RKO (cell line): Measurements from ENCODE around the gene ZBTB18.

Source experiments
- DNase-seq: peaks from one replicate; pipeline ENCODE4 v3.0.0-alpha.2; 2016; ENCODE audit warnings: low spot score

ZBTB18 gene

DNA sequence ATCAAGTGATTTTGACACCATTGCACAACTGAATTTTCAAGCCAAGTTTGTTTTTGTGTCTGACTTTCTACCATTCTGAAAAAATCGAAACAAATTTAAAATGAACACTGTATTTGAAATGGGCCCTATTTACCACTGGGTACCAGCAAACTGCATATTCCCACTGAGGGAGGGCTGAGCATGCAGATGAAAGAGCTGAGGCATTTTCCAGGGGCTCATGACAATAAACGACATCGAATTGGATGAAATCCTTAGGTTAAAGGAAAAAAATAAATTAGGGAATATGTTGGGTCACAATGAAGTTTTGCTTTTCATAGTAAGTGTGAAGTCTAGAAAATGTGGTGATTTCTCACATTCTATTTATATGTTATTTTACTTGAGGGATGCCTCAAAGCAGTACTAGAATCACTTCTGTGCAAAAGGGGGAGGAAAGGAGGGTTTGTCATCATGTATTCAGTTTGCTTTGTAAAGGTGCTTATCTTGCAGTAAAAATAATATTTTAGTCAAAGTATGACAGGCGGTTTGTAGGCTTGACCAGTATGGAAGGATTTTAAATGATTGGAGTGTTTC is 11.2 kb downstream of the ZBTB18 start:
- no peak for DNase-seq

DNA sequence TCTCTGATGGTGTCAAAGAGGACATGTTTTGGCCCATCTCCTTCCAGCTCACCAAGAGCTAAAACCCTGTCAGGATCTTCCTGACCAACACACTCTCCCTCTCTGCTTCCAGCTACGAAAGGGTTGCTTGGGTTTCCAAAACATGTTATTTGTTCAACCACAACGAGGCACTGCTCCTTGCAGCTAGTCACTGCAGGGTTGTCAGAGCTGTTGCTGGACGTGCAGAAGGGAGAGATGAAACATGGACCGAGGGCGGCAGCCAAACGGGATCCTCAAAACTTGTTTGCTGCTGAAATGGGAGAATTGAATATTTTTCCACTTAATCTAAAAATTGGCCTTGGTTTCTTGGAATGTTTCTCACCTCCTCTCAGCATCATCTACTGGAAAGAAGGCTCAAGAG is 12.4 kb downstream of the ZBTB18 start:
- DNase-seq: no peak

DNA sequence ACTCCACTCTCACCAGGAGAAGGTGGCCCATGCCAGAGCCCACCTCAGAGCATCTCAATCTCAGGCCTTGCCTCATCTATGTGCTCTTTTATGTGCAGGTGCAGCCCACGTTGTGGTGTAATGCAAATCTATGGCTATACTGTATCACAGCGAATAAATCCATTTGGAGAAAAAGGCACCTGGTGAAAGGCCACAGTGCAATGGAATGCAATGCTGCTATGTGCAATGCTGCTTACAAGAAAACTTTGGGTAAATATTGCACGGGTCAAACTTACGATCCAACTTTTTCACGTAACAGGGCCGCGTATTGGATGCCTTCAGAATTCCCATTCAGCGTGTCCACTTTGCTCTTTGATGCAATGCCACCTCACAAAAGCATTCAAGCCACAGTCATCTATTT is 13.5 kb downstream of the ZBTB18 start:
- DNase-seq: no peak

DNA sequence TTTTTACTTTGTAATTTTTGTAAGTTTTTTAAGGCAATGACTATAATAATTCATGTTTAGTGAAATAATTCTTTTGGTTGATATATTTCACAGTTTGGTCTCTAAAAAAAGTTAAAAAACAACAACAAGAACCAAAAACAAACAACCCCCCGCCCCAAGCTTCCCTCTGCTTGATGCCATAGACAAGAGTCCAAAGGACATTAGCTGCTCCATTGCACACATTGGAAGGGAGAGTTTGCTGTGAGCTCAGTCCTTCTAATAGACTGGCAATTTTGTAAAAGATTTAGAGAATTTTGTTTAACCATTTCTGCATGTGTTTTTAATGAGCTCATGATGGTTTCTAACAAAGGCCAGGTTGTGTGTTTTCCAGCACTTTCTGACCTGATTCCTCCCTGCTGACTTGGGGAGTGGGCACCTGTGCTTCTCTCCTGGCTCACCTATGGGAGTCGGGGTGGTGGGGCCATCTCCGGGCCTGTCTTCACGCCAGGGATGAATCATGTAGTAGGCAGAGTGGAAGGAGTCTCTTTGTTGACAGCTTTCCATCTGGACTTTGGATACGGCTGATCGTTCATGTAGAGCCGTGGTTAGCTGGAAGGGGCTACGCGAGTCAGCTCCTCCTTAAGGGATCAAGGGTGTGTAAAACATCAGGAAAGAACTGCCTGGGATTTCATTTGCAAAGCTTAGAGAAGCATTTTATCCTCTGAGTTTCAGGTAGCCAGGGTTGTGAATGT is 14.1 kb downstream of the ZBTB18 start:
- no peak for DNase-seq

DNA sequence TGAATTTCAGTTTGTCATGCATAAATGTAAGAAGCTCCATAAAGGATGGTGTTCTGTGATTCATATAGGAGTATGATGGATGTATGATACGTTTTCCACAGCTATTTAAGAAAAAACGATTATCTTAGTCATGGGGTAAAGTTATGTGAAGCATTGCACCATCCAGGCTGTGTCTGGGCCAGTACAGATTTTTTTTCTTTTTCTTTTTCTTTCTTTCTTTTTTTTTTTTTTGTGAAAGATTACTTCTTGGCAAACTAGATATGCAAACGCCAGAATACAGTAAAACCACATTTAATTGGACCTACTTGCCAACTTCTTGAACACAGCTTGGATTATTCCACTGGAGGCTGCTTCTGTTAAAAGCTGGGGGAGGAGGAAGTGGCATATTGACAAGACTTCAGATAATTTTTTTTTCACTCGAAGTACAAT is 14.9 kb downstream of the ZBTB18 start:
- DNase-seq: no peak

DNA sequence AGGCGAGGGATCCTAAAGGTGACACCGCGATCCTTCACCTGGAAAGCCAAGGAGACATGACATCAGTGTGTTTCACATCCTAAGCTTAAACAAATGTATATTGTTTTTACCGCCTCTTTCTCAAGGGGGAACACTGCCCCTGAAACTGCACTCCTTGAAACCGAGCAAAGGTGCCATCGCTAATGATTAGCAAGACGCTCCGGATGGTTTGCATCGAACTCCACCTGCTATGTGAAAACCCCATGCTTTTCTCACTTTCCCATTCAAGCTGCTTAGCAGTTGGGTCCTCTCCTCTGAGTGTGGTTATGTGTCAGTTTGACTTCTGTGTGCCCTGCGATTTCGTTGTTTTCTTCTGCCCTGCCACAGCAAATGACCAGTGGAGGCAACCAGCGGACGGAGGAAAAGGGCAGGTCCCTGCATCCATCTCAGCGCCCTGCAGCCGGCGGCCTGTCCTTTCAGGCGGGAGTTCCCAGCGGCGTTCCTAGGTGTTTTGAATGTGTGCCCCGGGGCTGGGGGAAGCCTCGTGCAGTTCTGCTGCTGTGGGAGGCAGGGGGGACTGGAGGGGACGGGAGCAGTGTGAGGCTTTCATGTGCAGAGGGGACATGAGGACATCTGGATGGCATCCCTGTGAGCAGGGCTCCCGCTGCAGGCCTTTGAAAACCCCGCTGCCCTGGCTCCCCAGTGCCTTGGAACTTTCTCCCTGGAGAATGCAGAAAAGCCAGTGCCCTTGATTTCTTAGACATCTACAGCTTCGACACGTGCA is 16.1 kb downstream of the ZBTB18 start:
- DNase-seq: no peak

DNA sequence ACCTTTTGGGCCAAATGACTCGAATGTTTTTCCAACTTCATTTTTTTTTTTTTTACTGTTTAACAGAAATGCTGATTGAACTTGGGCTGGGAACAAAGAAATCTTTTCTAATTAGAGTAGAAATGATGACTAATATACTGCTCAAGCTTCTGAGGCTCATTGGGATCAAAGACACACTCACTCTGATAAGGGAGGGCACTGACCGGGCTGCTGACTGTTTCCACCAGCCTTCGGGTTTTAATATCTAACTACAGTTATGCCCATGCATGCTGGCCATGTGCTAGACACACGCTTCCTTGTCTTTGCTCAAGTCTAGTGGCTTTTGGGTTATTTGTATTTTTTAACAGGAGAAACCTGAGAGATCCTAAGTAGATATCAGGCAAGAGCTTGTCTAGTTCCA is 16.8 kb downstream of the ZBTB18 start:
- no peak for DNase-seq

DNA sequence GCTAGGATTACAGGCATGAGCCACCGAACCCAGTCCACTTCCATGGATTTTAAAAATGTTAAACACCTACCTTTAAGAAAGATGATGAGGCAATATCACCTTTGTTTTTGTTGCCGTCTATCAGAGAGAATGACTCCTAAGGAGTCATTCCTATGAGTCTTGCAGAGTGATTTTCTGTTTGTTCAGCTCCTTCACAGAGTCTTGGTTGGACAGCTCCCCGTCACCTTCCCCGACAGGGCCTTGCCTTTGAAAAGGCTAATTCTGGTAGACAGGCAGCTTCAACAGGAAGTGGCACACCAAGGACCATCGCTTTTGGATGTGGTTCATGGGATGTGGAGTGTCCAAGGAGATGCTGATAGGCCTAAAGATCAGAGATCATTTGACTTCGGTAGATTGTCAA is 17.5 kb downstream of the ZBTB18 start:
- DNase-seq: no peak

DNA sequence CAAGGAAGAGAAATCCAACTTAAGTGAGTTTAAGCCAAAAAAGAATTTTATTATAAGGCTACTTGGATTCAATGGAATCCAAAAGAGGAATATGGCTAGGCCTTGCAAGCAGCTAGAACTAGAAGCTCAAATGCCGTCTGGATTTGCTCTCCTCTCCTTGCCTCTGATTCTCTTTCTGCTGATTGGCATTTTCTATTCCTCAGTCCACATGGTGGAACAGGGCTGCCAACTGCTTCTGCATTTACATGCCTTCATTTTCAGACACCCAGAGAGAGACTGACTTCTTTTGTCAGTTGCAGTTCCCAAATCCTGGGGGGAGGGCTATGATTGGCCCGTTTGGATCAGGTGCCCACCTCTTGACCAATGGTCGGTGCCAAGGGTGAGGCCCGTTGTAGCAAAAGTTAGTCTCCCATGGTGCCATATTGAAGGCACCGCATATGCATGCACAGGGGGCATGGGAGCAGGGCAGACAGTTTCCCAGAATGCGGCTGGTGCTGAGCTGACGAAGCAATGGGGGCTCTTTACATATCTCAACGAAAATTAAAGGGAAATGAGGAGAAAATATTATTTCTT is 18.3 kb downstream of the ZBTB18 start:
- DNase-seq: no peak

DNA sequence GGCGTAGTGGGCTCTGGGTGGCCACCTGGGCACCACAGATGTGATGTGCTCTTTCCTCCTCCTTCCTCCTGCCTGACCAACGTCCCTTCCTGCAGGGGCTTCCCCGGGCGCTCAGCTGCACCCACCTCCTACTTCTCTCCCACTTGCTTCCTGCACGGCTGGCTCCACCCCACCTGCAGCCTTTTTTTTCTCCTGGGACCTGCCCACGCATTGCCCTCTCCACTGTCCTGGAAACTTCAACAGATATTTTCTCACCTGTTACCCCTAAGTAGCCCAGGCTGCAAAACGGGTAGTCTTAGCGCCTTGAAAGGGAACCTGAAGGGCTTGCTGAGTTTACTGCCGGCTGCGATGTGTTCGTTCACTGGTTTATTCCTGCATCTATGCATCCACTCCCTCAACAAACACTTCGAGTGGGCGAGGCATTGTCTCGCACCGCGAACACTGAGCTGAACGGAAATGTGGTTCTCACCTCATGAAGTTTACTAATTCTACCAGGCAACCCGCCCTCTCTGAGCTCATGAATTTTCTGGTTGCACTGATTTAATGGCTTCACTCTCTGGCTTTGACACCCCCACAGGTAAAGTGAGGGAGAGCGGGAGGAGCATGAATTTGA is 23.6 kb downstream of the ZBTB18 start:
- DNase-seq: no peak

DNA sequence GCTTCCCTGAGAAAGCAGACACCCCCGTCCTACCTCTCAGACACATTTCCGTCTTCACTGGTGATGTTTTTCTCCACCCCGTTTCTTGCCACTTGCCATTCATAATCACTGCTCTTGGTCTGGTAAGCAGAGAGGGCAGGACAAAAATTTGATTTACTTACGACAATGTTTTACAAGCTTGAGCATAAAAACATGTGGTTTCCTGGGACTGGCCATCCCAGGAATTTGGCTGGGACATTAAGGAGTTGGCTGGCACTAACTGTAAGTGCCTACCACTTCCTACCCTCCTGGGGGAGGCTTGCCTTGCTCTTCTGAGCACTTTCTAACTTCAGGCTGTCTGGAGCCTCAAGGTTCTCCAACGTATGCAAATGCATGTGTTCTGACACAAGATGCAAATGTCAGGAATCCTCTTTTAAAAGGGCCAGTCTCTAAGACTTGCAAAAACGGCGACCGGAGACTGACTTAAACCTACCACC is 24.2 kb downstream of the ZBTB18 start:
- no peak for DNase-seq

DNA sequence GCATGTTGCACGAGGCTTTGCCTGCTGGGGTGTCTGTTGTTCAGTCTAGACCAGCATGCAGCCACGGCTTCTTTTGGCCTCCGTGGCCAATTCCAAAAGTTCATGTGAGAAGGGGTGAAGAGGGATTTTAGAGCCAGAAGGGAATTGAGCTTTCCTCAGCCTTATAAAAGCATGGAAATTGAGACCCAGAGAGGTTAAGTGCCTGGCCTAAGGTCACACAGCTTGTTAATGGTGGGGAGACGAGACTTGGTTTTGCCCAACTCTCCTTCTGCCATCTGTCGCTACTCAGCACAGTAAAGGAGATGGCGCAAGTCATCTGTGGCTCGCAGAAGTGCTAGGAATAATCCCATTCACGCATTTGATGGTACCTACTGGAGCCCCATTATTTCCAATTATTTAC is 25.7 kb downstream of the ZBTB18 start:
- no peak for DNase-seq

DNA sequence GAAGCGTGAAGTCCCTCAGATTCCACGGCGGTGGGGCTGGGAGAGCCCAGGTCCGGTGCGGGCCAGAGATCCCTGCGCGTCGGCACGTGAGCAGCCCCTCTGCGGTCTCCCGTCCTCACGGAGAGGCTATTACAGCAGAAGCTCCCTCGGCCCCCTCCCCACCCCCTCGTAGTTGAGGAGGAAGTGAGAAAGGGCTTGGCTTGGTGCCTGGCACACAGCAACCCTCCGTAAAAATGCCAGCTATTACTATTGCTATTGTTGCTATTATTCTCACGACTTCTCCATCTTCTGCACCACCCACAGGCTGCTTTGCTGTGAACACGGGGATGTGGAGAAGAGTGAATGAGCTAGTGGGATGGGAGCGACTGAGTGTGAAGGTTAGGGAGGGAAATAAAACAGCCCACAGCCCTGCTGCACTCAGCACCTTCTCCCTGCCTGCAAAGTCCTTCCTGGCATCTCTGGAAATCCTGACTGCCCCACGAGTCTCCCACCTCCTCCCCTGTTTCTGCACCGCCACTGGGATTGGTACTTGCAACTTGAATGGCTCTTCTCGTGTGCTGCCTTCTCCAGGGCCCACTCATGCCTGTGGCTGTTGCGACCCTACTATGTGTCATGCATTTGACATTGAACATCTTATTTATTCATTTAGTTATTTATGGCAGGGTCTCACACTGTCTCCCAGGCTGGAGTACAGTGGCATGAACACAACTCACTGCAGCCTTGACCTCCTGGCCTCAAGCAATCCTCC is 26.6 kb downstream of the ZBTB18 start:
- no peak for DNase-seq

DNA sequence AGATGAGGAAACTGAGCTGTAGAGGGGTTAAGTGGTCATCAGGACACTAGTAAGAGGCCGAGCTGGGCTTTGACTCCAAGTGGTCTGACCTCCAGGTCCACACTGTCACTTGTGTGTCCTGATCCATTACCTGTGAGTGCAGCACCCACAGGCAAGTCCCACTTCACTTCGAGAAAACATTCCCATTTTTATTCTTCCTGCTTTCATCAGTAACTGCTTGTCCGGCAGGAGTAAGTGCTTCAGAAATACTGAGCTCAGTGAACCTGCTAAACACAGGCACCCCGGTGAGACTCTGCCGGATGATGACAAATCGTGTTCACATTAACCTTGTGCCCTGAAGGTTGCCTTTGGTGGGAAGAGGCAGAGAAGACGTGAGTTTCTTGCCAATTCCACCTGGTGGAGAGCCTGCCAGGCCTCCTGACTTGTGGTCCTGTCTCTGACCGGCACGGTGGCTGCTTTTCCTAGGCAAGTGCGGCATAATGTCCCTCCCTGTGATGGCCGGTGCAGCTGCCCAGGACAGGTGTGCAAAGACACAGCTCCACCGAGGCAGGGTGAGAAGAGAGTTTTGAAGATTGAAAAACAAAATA is 29.4 kb downstream of the ZBTB18 start:
- no peak for DNase-seq

DNA sequence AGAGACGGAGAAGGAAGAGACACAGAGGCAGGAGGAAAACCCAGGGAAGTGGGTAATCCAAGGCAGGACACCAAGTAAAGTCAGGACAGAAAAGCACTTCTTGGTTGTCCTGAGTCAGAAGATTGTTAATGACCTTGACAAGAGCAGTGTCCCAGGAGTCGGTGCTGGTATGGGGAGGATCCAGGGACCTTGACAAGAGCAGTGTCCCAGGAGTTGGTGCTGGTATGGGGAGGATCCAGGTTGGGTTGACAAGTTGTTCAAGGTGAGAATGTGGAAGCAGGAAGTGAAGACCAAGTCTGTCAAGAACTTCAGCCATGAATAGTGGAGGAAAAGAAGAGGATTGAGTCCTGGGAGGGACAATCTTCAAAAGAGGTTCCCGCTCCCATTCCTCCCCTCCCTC is 31.9 kb downstream of the ZBTB18 start:
- DNase-seq: no peak

DNA sequence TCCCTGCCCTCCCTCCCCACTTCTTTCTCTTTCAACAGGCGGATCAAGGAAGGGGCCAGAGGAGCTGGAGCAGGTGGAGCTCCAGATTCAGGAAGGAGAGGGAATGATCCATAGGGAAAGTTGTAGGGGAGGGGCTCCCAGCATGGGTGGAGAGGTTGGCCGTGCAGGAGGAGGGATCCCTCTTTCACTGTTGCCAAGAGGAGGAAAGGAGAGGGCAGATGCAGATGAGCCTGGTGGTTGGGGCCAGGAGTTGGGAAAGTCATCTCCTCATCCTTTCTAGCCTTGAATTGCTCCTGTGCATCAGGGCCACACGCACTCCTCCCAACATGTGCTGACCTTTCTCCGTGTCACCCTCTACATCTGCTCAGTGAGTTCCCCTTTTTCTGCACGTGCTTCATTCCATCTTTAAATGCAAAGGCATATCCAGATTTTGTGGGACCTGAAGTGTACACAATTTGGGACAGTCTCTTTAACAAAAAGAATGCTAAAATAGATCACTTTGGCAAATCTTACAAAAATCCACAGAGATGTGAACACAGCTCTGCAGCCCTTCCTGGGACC is 32.4 kb downstream of the ZBTB18 start:
- DNase-seq: no peak

DNA sequence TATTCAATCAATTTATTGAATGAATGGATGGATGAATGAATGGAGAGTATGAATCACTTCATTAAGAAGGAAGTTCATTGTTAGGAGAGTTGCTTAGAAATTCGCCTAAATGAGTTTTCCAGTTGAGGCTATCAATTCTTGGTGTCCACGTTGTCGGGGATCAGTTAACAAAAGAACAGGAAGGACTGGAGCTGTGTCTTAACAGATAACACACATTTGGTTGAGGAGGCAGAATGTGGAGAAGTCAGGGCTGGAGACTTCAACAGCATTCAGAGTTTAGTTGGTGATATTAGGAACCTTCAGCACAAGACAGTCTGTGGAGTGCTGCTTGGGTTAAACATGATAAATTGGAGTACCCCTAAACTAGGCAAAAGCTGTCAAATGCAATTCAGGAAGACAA is 33.7 kb downstream of the ZBTB18 start:
- no peak for DNase-seq

DNA sequence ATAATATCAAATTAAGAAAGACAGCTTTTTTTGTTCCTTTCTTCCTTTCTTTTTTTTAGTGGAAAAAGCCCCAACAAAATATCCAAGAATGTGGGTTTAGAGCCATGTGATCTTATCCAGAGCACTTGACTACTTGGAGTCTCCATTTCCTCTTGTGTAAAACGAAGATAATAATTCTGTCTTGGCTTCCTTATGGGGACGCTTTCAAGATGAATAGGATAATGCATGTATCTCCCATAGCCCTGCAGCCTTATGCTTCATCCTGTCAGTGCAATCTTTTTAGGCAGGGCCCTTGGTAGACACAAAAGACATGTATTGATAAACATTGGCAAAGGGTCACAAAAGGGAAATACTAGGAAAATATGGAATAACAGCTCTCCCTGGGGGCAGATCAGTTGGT is 34.8 kb downstream of the ZBTB18 start:
- DNase-seq: no peak

DNA sequence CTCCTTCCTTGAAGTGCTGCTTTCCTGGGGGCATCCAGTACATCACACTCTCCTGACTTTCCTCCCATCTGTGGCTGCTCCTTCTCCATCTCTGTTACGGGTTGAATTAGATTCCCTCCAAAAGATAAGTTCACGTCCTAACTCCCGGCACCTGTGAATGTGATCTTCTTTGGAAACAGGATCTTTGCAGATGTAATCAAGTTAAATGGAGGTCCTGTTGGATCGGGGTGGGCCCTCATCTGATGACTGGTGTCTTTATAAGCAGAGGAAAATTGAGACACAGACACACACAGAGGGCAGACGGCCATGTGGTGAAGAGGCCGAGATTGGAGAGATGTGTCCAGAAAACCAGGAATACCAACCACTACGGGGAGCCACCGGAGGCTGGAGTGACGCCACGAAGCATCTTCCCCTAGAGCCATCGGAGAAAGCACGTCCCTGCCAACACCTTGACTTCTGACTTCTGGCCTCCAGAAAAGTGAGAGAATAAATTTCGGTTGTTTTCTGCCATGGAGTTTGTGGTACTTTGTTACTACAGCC is 36.0 kb downstream of the ZBTB18 start:
- DNase-seq: no peak

DNA sequence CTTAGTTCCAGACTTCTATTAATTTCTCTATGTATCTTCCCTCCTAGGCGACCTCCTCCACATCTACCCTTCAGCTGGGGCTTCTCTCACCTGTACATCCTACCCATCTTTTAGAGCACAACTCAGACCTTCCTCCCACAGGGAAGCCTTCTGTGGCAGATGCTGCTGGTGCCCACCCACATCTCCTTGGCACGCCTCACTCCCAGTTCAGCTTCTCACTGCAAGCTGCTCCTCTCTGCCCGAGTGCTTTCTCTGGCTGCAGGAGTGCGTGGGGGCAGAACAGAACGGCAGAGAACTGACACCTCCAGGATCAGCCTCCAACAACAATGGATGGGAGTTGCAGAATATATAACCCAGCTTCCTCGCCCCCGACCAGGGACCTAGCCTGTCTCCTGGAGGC is 36.5 kb downstream of the ZBTB18 start:
- DNase-seq: no peak

DNA sequence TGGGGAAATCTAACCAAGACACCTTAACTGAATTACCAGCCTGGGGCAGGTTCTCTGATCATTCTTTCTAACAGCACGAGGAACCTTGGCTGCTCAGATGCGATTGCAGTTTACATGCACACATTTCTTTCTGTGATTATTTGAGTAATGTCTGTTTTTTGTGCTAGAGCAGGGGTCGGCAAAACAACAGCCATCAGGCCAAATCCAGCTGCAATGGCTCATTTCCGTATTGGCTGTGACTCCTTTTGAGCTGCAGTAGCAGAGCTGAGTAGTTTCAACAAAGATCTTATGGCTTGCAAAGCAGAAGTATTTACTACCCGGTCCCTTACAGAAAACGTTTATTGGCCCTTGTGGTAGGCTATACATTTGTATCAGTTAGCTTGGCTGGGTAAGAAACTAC is 37.1 kb downstream of the ZBTB18 start:
- no peak for DNase-seq
